NCI-H2171 (cell line): Measurements from ENCODE around the gene PFKP.
A peak's percentile ranks its signal among the peaks of the same experiment; 100 is the strongest.

Experiments
- DNase-seq: peaks from one replicate; lab custom pipeline; 2025; lab: John Stamatoyannopoulos, UW

The PFKP gene

GRCh38 chr10:3067118-3067858, at the start of gene PFKP:
Gene PFKP (plus strand): TSS chr10:3067548. CDS start chr10:3067596, 48 bp downstream.
- DNase-seq, result no peak

- DNase-seq, result no peak
These were observed 49.1 kb upstream of the PFKP start for GRCh38 chr10:3018247-3018646.

GRCh38 chr10:3020311-3020710, 47.0 kb upstream of the PFKP start:
- DNase-seq, result no peak

GRCh38 chr10:3020881-3021280, 46.5 kb upstream of the PFKP start:
- DNase-seq, result no peak

GRCh38 chr10:3022027-3022426, 45.3 kb upstream of the PFKP start:
- DNase-seq, result no peak

GRCh38 chr10:3023892-3024291, 43.5 kb upstream of the PFKP start:
- DNase-seq, result no peak

GRCh38 chr10:3025026-3025683, 42.2 kb upstream of the PFKP start:
- no peak for DNase-seq

- no peak for DNase-seq
These were observed 39.5 kb upstream of the PFKP start for GRCh38 chr10:3027866-3028265.

- no peak for DNase-seq
These were observed 38.9 kb upstream of the PFKP start for GRCh38 chr10:3028441-3028840.

- DNase-seq, result no peak
These were observed 36.6 kb upstream of the PFKP start for GRCh38 chr10:3030765-3031164.

- DNase-seq, result no peak
These were observed 35.9 kb upstream of the PFKP start for GRCh38 chr10:3031490-3031889.

GRCh38 chr10:3033925-3034324, 33.4 kb upstream of the PFKP start:
- DNase-seq, result no peak

- no peak for DNase-seq
These were observed 32.7 kb upstream of the PFKP start for GRCh38 chr10:3034616-3035015.

GRCh38 chr10:3036155-3037021, 31.0 kb upstream of the PFKP start:
- no peak for DNase-seq

GRCh38 chr10:3037182-3037581, 30.2 kb upstream of the PFKP start:
- no peak for DNase-seq

GRCh38 chr10:3040069-3040468, 27.3 kb upstream of the PFKP start:
- no peak for DNase-seq

- DNase-seq, result no peak
These were observed 24.8 kb upstream of the PFKP start for GRCh38 chr10:3042589-3042988.

GRCh38 chr10:3043512-3044368, 23.6 kb upstream of the PFKP start:
- peak; percentile 24 for DNase-seq

GRCh38 chr10:3045471-3046209, 21.7 kb upstream of the PFKP start:
- no peak for DNase-seq

GRCh38 chr10:3046210-3046779, 21.1 kb upstream of the PFKP start:
- no peak for DNase-seq
